ENCODE data around the gene RAB40B. TPM values are rescaled to one million over a fixed set of nuclear protein-coding genes. Genes with fewer than 3 reads are reported as not detected.

RAB40B gene
- total RNA-seq, 2 experiments from 2014 or later: 21.4 to 22.1 TPM

DNA sequence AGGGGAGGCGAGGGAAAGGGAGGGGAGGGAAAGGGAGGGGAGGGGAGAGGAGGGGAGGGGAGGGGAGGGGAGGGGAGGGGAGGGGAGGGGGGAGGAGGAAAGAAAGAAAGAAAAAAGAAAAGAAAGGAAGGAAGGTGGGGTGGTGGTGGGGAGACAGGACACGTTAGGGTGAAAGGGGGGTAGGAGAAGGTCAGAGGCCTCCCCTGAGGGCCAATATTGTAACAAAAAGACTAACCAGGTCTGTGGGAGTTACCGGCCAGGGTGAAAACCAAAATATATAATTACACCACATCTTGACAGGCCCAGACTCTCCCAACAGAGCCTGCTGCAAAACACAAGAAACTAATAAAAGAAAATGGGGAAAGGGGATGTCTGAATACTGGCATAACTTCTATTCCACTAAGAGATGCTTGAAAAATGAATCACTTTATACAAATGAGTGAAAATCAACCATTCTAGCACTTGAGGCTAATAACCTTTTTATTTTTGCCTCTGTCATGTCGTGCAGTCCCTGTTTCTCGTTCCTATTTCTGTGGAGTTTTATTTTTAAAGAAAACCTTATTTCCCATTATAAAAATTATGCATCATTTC is 60.2 kb downstream of the RAB40B start:
- POLR2A ChIA-PET: no interaction called here
- H3K36me3 ChIP-seq (ENCODE audit: insufficient read depth, low read length): peaks cover 95% of the 10 kb centered on the region
- H3K4me3 ChIP-seq (ENCODE audit: low read depth, low read length, poor library complexity, severe bottlenecking): no peak overlapping the region
- H3K27ac ChIP-seq (ENCODE audit: low read depth, low read length, poor library complexity, severe bottlenecking): no peak overlapping the region
- CTCF ChIA-PET (ENCODE audit: unreplicated experiment): no interaction called here
- intact Hi-C loops (cut with micrococcal nuclease; ENCODE audit: unreplicated experiment): no loop called here
- no peaks in the 10 kb centered on the region for H3K9me2 ChIP-seq (ENCODE audit: insufficient read depth, low read length)
- no peak overlapping the region for H2AFZ ChIP-seq (ENCODE audit: low read length)
- H3K4me1 ChIP-seq (ENCODE audit: insufficient read depth, low read length, poor library complexity, severe bottlenecking): no peaks in the 10 kb centered on the region
- peaks cover 84% of the 10 kb centered on the region for H3K79me2 ChIP-seq (ENCODE audit: insufficient read depth, low read depth, low read length)
- H4K20me1 ChIP-seq (ENCODE audit: insufficient read depth, low read length): 0 out of 2 replicates have a peak, but pooled peaks cover 2% of the 10 kb centered on the region
- H3K9me3 ChIP-seq (ENCODE audit: low read length): no peaks in the 10 kb centered on the region
- no TSS peak for BruUV-seq (replicated peaks)
- DNase-seq (ENCODE audit: low spot score): no peak
- no peak for TF ChIP-seq EZH2phosphoT487 (IDR thresholded peaks at IDR 0.05; ENCODE audit: borderline replicate concordance, low read depth, low read length)
- TF ChIP-seq, protein P1, sequence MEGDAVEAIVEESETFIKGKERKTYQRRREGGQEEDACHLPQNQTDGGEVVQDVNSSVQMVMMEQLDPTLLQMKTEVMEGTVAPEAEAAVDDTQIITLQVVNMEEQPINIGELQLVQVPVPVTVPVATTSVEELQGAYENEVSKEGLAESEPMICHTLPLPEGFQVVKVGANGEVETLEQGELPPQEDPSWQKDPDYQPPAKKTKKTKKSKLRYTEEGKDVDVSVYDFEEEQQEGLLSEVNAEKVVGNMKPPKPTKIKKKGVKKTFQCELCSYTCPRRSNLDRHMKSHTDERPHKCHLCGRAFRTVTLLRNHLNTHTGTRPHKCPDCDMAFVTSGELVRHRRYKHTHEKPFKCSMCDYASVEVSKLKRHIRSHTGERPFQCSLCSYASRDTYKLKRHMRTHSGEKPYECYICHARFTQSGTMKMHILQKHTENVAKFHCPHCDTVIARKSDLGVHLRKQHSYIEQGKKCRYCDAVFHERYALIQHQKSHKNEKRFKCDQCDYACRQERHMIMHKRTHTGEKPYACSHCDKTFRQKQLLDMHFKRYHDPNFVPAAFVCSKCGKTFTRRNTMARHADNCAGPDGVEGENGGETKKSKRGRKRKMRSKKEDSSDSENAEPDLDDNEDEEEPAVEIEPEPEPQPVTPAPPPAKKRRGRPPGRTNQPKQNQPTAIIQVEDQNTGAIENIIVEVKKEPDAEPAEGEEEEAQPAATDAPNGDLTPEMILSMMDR (conservative IDR thresholded peaks at IDR 0.05; ENCODE audit: low read length): no peak
- no peak overlapping the region for H3K4me2 ChIP-seq (ENCODE audit: low read length)

DNA sequence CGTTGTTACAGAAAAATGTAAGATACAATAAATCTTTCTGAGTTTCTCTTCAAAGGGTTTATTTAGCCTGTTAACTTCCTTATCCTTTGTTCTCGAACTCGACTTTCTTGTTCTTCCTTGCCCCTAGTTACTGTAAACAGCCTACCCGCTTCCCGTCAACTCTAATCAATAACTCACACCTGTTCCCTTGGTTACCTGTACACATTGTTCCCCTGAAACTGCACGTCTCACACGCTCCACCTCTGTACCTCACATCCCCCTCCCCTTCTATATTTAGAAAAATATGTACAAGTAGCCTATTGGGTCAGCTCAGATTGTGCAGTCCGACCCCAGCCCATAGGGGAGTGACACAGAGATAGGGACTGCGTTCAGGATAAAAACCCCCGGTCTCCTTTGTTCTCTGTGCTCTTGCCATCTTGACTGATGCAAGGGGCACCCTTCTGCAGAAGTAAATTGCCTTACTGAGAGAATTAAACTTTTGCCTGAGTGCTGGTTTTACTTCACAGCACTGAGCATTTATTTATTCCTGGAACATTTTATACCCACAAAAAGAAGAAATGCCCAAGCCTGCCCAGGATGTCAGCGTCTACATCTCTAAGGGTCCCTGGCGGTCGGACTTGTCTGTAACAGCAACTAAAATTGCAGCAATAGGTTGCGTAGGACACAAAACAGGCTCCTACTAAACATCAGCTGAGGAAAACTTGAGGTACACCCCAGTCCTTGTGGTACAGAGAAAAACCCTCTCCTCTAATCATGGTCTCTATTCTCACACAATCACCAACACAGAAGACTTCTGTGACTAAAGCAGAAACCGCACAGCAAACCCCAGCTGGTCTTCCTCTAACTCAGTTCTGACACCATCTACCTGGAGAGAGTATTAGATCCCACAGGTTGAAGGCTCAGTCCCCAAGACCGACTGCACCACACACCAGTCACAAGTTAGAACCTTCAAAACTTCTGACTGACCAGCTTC is 61.6 kb downstream of the RAB40B start:
- BruUV-seq (replicated peaks): TSS peak; percentile 36

More for the DNA sequence above, 61.6 kb downstream of the RAB40B start:
- no peak for DNase-seq (ENCODE audit: low spot score)
- no peaks in the 10 kb centered on the region for H3K4me1 ChIP-seq (ENCODE audit: insufficient read depth, low read length, poor library complexity, severe bottlenecking)
- H3K79me2 ChIP-seq (ENCODE audit: insufficient read depth, low read depth, low read length): peaks cover 86% of the 10 kb centered on the region
- H2AFZ ChIP-seq (ENCODE audit: low read length): no peak overlapping the region
- peaks cover 95% of the 10 kb centered on the region for H3K36me3 ChIP-seq (ENCODE audit: insufficient read depth, low read length)
- no peak overlapping the region for H3K27ac ChIP-seq (ENCODE audit: low read depth, low read length, poor library complexity, severe bottlenecking)
- H3K4me3 ChIP-seq (ENCODE audit: low read depth, low read length, poor library complexity, severe bottlenecking): no peak overlapping the region
- no peaks in the 10 kb centered on the region for H3K9me3 ChIP-seq (ENCODE audit: low read length)
- no peaks in the 10 kb centered on the region for H3K9me2 ChIP-seq (ENCODE audit: insufficient read depth, low read length)
- intact Hi-C loops (cut with micrococcal nuclease; ENCODE audit: unreplicated experiment): no loop called here
- POLR2A ChIA-PET: interaction anchor here (0.6 kb wide), 1 partner anchor 67 kb away, joined by 3 read pairs; no protein-coding TSS in a partner anchor
- TF ChIP-seq EZH2phosphoT487 (IDR thresholded peaks at IDR 0.05; ENCODE audit: borderline replicate concordance, low read depth, low read length): no peak
- TF ChIP-seq, protein P1 (conservative IDR thresholded peaks at IDR 0.05; ENCODE audit: low read length): no peak
- 0 out of 2 replicates have a peak, but pooled peaks cover 4% of the 10 kb centered on the region for H4K20me1 ChIP-seq (ENCODE audit: insufficient read depth, low read length)
- CTCF ChIA-PET (ENCODE audit: unreplicated experiment): no interaction called here
- H3K4me2 ChIP-seq (ENCODE audit: low read length): no peak overlapping the region

Data from OCI-LY7 (cell line).